NCI-H2196 treated with DMSO at 0.1 percent for 48 hours (cell line): ENCODE measurements around the gene SMG1.
A peak's percentile ranks its signal among the peaks of the same experiment; 100 is the strongest.
"Not testable (repeated sequence)": the region's sequence is repeated elsewhere in the genome, so short reads cannot be mapped to it uniquely, and the experiment has no call there.

Source experiments
- DNase-seq: peaks from one replicate; lab custom pipeline; 2025; ENCODE audit not compliant: unreplicated experiment; lab: John Stamatoyannopoulos, UW

Gene SMG1

DNA sequence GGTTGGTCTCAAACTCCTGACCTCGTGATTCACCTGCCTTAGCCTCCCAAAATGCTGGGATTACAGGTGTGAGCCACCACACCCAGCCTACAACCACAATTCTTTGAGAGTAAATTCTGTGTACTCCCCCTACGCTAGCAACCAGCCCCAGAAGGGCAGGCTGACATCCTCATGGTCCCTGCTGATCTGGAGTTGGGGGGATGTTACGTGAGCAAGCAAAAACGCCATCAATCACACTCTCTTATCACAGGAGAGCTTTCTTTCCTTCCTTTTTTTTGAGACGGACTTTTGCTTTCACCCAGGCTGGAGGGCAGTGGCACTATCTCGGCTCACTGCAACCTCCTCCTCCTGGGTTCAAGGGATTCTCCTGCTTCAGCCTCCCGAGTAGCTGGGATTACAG is 154.0 kb downstream of the SMG1 start:
- DNase-seq: not testable (repeated sequence)

DNA sequence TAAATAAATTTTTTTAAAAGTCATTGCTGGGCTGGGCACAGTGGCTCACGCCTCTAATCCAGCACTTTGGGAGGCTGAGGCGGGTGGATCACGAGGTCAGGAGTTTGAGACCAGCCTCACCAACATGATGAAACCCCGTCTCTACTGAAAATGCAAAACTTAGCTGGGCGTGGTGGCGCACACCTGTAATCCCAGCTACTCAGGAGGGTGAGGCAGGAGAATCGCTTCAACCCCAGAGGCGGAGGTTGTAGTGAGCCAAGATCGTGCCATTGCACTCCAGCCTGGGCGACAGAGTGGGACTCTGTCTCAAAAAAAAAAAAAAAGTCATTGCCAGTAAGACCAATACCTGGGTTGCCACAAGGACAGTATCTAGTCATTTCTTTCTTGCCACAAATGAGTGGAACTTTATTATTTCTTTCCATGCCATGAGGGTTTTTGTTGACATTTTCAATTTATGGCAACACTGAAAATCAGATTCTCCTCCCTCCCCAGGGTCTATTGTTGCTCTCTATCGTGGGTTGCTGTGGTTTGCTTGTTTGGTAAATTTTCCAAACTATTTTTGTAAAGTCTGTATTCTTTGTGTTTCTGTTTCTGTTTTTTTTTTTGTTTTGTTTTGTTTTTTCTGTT is 155.8 kb downstream of the SMG1 start:
- DNase-seq: not testable (repeated sequence)

DNA sequence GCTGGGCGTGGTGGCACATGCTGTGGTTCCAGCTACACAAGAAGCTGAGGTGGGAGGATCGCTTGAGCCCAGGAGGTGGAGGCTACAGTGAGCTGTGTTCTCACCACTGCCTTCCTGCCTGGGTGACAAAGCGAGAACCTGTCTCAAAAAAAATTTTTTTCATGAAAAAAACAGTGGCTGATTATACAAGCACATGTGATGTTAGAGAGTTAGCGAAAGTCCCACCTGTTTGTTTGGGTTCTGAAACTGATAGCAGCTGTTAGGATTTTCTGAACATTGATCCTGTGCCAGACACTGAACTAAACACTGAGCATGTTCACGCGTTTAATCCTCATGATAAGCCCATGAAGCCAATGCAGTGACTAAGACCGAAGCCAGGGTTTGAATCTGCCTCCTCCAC is 159.0 kb downstream of the SMG1 start:
- DNase-seq: not testable (repeated sequence)

DNA sequence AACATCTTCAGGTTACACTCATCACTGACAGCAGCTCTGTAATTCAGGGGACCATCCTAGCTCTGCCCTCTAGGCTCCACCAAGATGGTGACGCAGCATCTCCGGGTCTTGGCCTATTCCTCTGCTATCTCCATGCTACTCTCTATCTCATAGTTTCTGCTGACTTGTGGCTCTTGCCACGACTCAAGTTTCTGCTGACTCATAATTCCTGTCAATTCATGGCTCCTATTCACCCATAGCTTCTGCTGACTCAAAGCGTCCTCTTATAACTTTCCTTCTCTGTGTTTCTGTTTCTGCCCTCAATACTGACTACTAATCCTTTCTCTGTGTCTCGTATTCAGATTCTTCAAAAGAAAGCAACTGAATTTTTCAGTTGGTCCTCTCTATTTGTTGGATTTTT is 163.5 kb downstream of the SMG1 start:
- not testable (repeated sequence) for DNase-seq

DNA sequence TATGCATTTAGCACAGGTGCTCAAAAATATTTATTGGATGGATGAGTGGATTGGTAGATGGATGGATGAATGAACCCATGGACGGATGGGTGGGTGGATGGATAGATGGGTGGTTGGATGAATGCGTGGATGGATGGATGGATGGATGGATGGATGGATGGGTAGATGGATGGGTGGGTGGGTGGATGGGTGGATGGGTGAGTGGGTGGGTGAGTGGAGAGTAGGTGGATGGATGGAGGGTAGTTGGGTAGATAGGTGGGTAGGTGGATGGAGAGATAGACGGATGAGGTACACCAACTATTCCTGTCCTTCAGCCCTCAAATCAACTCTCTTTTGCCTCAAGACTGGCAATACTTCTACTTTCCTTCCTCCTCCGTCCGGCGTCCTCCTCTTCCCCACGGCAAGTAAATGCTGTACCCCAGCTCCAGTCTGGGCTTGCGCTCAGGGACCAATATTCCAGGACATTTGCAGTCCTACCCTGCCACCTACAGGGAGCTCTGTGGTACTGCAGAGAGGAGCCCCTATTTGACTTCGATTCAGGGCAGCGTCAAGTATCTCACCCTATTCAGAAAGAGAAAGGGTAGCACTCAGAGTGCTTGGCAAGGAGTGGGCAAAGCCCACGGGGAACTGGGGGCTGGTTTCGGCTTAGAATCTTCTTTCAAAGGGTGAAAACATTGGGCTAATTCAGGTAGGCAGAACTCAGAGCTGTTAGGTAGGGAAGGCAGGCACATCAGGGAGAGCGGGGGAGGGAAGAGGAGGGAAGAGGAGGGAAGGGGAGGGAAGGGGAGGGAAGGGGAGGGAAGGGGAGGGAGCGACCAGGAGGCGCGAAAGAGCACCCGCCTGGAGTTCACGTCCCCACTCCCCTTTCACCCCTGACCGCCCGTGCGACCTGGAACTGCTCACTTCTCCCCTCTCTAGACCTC is 166.3 kb downstream of the SMG1 start:
- peak; percentile 3 for DNase-seq

DNA sequence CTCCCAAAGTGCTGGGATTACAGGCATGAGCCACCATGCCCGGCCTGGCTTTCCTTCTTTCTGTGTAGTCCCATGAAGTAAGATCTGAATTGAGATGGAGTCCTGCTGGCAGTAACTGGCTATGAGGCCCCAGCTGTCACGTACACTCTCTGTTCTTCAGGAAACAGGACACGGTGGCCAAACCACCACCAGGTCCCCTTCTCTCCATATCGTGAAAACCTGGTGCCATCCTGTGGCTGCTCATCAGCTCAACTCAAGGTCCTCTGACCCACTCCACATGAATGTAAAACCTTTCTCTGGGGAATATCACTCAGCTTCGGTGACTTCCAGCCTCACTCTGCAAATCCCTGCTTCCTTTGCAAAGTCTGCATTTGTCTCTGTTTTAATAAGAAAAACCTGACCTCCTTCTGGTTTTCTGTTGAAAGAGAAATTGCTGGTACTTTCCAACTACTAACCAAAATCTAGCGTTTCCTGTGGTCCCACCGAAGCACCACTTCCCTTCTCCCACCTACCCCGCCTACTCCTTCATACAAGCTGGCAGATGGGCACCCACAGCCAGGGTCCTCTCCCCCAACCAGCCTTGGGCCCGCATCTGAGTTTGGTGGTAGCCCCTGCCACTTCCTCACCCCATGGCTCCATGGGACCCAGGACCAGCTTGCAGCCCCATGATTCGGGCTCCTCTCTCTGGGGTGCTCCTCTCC is 168.1 kb downstream of the SMG1 start:
- not testable (repeated sequence) for DNase-seq

DNA sequence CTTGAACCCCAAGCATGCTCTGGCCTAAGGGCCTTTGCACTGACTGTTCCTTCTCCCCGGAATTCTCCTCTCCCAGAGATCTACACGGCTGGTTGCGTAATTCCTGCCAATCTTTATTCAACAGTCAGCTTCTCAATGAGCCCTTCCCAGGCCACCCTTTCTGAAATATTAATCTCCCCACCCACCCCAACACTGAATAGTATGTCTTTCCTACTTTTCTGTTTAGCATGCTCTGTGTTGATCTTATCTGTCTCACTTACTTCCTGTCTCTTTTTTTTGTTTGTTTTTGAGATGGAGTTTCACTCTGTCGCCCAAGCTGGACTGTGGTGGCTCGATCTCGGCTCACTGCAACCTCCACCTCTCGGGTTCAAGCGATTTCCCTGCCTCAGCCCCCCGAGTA is 169.6 kb downstream of the SMG1 start:
- DNase-seq: not testable (repeated sequence)
